ENCODE measurements around the gene UBASH3B.
A peak's percentile ranks its signal among the peaks of the same experiment; 100 is the strongest.

UBASH3B gene

DNA sequence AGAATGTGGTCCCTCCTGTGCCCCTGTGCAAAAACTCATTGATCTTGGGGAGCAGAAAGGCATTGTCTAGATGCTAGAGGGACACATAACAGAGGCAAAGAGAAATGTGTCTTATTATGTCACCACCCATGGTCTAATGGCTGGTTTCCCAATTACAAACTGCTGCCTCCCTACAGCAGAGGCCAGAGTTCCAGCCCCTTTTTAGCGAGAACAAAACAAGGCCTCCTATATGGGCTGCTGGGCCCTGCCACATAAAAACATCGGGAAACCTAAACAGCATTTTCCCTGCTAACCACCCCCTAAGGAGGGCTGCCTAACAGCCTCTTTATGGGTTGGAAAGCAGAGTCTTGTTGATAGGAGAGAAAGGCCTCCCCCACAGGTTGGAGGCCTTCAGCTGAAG, 107.6 kb downstream of the UBASH3B start:
- no peak for FAIRE-seq

DNA sequence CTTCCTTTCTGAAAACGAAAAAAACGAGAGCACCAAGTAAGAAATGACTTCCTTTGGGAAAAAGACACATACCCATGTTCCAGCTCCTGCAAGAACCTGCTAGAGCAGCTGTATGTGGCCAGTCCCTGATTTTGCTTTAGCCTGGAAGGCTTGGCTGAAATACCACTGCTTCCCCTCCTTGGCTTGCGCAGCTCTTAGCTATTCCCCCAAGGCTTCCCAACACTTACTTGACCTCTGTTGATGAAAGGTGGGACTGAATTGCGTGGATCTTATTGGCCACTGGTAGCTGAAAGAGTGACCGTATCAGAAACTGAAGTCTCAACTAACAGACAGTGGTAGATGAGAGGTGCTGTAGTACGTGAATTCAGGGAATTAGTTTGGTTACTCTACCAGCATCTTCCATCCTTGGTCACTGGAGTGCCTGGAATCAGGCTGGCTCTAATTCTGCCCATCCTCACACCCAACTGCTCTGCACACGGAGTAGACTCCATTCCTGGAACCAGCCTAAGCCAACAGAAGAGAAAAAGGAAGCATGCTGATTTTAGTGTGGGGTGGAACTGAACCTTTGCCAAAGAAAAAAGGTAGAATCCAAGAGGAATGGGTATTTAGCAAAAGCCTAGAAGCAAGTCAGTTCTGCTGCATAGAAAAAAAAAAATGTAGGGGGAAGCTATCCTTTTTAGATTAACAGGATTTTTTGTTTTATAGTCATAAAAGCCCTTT, 109.0 kb downstream of the UBASH3B start:
- no peak for FAIRE-seq

DNA sequence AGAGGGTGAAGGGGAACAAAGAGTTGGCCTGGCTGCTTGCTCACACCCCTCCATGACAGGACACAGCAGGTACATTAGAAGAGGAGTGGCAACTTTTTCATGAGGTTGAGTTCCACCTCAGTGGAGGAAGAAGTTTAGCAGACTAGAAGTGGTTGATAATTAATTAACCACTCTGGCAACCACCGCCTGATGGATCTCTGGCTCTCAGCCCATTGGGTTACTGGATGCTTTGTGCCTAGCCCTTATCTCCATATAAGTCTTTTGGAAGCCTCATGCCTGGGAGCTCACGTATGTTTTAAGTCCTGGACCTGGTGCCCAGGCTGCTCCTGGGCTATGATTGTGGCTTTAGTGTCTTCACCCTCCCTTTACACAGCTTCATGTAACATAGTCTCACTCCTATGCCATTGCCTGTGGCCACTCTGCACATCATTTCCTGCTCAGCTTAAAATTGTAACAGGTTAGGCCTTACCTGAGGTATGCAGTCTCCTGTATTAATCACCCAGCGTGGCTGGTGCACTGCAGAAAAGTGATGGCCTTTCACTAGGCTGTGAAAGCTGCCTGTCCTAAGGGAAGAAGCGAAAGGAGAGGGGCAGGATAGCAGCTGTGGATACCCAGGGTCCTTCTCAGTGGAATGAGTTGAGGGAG, 110.1 kb downstream of the UBASH3B start:
- no peak for FAIRE-seq

DNA sequence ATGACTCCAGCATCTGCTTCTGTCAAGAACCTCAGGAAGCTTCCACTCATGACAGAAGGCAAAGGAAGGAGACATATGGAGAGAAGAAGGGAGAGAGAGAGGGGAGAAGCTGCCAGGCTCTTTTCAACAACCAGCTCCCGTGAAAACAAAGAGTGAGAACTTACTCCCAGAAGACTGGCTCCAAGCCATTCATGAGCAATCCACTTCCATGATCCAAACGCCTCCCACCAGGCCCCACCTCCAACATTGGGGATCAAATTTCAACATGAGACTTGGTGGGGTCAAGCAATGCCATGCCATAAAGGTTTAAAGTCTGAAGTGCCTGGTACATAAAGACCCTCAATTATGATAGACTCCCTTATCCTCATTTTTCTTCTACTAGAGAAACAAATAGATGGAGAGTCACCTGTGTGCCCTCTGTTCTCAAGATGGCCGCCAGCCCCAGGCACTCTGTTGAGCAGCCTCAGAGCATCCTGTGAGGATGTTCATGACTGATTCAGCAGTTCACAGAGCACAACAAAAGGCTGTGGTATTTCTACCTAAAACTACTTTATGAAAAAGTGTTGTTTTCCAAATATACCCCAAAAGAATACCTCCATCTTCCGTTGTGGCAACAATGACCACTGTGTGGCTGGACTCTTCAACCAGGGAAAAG, 113.7 kb downstream of the UBASH3B start:
- FAIRE-seq: no peak

DNA sequence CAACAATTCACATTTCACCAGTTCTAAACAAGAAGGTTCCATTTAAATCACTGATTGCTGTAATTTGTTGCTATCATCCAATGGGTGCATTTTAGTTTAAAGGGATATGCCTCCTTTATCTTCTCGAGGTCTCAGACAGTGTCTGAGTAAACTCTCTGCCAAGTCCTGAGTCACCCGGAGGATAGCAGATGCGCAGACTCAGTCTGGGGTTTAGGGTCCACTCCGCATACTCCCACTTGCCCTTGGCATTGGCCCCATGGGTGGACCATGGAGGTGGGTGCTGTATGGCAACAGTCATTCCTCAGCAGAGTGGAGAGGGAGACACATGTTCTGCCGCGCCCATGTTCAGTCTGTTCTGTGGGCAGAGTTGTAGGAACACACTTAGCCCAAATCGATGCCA, 117.4 kb downstream of the UBASH3B start:
- no peak for FAIRE-seq

DNA sequence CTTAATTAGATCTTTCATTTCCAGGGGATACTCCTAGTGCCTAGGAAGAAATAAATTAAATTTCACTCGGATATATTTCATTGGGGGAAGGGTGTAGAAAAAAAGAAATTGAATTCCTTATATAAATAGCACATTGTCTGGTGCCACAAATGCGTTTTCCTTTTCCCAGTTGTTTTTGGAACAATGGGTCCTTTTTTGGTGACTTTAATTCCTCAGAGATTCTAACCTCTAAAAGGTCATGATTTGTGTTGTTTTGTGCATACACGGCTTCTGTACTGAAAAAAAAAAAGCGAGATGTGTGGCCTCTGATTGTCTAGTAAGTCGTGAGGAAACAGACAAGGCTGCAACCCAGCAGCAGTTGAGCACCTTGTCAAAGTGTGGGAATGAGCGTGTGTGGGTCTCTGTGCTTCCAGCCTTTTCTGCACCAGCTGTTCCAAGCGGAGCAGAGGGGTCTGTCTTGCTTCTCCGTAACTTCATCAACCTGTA, 118.3 kb downstream of the UBASH3B start:
- FAIRE-seq: no peak

DNA sequence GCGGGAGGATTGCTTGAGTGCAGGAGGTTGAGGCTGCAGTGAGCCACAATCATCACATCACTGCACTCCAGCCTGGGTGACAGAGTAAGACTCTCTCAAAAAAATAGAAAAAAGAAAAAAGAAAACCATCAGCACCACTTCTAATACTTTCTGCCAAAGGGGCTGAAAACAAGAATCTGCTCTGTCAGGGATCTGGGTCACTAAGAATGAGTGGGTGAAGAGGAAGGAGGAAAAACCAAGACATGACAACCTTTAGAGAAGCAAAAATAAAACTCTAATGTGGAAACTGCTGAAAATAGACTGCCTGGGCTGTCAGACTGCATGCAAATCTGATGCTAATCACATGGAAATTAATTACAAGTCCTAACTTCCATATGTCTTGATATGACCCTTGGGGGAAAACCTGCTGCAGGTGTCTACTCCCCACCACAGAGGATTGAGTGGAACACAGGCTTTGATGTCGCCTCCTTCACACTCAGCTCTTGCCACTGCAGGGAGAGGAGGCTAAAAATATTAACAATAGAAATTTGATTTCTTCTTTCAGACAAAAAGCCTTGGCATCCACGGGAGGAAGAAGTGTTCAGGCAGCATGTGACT, 120.3 kb downstream of the UBASH3B start:
- FAIRE-seq: no peak

DNA sequence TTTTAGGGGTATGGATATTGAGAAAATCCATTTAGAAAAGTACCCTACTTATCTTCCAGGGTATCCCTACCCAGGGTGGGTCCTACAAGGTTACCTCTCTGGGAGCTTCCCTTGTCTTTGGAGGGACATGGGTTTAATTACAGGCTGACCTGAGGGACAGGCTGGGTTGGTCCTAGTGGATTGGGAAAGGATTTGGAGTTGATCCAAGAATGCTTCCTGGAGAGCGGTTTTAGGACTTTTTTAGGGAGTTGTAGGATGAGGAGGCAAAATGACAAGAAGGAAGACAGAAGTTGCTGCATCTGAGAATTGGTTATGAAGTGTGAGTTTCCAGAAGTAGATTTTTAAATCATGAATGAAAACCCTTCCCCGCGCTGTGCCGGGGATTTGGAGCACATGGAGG, 121.0 kb downstream of the UBASH3B start:
- no peak for FAIRE-seq

DNA sequence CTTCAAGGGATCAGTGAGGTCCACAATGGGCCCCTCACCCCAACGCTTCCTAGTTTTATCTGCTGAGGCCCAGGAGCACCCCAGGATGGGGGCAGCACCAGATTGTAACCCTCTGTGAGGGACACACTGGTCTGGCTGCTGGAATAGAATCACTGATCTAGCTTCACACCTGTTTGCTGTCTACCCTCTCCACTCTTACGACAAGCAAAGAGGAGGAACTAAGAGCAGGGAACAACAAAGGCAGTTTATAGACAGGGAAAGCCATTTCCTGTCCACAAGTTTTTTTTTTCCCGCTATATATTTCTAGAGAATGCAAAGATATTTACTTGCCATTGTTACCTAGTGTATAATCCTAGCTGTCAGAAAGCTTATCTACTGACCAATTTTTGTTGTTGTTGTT, 121.8 kb downstream of the UBASH3B start:
- FAIRE-seq: no peak

DNA sequence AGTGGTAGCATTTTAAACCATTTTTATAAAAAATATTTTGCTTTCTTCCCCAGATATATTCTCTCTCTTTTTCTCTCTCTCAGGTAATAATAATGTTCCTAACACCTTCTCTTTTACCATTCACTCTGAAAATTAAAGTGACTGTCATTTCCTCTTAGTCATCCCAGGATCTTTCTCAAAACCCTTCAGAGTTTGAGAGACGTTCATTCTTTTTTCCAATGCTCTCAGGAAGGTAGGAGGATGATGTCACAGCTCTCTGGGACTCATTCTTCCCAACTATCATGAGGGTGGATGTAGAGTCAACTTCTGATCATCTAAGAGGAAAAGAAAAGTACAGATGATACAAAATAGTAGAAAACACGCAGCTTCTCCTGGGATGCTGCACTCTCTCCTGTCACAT, 122.6 kb downstream of the UBASH3B start:
- FAIRE-seq: no peak

DNA sequence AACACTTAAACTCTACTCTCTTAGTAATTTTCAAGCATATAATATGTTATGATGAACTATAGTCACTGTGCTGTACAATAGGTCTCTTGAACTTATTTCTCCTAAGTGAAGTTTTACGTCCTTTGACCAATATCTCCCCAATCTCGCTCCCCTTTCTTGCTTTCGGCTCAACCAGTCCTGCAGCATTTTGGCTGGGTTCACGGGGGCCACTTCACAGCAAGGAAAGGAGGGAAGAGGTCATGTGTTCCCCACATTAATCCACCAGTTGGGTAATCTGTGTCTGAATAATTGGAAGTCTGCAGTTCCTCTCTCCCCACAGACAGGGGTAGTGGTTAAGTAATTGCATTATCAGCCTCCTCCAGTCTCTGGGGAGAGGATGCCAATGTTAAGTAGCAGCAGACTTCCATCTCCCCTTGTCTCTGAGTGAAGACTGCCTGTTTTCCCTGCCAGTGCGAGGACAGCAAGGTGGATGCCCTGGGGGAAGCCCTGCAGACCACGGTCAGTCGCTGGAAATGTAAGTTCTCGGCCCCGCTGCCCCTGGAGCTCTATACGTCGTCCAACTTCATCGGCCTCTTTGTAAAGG, 123.6 kb downstream of the UBASH3B start:
- FAIRE-seq: no peak

DNA sequence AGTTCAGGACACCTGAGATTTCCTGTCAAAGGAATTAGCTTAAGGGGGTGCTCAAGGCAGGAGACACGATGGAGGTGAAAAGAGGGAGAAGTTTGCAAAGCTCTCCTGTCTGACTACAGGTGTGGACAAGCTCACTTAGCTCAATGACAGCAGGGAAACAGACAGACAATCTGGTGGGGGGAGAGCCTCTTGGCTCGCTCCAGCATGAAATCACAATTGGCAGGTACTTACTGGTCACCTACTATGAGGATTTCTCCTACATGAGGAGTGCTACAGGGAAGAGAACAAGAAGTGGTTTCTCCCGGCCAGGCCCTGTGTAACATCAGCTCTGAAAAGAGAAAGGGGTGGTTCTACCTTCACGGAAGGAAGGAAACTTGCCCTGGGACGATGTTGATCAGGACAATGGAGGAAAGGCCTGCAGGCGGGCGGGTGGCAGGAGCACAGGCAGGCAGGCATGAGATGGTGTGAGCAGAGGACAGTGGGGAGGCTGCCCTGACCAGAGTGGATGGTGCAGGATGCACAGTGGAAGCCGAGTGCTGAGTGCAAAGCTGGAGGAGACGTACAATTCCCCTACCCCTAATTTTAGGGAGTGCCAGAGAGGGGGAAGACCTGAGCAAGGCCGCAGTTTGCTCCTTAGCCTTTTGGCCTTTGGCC, 124.9 kb downstream of the UBASH3B start:
- FAIRE-seq: no peak

DNA sequence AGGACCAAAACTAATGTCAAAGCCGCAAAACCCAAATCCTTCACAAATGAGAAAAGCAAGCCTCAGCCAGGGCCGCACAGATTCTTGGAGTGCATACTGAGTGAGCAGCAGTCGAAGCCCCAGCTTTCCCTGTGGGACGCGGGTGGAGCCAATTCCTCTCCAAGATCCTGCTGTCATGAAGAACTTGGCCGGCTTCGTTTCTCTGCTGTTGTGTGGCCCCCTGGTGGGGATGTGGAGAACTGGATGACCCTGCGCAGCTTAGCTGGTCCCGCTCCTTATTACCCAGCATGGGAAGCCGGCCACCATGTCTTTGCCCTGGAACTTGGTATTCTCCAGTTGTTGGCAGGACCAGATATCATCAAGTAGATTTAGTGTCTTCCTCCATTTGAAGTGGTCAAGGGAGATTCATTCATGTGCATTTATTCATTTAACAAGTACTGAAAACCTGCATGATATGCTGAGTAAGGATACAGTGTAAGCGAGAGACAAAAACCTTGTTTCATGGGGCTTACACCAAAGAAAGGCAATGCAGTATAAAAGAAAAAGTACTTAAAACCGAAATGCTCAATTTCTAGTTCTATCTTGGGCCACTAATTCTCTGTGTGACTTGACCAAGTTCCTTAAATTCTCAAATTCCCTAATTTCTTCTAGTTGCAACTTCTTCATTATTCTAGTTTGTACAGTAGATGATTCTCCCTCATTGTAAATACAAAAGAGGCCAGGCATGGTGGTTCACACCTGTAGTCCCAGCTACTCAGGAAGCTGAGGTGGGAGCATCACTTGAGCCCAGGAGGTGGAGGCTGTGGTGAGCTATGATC, 126.1 kb downstream of the UBASH3B start:
- FAIRE-seq: peak; percentile 75

DNA sequence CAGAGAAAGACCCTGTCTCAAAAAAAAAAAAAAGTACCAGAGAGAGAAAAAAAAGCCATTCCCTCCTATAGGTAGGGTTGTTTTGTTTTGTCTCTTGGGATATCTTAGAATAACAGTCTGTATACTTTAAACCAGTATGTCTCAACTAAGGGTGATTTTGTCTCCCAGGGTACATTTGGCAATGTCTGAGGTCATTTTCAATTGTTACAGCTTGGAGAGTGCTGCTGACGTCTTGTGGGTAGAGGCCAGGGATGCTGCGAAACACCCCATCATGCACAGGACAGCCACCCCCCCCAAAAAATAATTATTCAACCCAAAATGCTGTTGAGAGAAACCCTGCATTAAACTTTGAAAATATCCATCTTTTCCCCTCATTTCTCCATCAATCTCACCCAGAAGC, 126.7 kb downstream of the UBASH3B start:
- FAIRE-seq: no peak

DNA sequence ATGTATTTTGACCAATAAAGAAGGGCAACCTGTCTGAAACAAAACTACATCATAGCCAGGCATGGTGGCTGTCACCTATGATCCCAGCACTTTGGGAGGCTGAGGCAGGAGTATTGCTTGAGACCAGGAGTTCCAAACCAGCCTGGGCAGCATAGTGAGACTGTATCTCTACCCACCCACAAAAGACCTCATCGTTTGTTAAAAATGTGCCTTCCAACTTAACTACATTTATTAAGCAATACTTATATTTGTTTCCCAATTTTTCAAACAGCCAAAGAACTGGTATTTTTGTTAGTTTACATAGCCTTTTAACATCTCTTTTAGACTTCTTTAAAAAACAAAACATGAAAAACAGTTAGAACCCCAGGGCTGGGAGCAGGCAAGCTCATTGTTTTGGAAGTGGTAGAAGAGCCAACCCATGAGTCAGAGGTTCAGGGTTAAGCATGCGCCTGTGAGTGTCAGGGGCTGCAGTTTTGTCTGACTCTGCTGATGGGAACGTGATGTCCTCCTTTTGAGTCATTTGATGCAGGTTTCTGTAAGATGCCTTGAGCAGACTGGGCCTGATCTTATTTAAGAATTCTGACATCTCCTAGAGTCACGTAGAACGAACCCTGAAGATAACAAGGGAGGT, 128.9 kb downstream of the UBASH3B start:
- peak; percentile 36 for FAIRE-seq

DNA sequence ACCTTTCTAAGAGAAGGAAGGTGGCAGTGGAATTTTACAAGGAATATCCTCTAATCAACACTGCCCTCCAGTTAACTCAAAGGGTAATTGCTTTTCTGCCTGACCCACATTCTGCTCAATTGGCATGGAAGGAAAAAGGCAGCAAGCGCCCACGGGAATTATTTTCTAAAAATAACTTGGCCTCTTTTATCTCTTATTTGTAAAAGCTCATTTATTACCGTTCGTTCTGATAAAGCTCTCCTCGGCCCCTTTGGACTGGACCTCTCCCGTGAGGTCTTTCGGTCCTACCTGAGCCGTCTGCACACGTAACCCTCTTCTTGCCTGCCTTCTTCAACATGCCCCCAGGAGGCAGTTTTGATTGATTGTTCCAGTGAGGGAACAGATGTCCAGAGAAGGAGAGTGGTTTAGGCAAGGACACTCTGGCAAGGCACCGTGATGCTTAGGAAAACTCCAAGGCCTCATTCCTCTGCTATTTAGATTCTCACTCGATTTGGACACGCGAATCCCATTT, 129.6 kb downstream of the UBASH3B start:
- no peak for FAIRE-seq

DNA sequence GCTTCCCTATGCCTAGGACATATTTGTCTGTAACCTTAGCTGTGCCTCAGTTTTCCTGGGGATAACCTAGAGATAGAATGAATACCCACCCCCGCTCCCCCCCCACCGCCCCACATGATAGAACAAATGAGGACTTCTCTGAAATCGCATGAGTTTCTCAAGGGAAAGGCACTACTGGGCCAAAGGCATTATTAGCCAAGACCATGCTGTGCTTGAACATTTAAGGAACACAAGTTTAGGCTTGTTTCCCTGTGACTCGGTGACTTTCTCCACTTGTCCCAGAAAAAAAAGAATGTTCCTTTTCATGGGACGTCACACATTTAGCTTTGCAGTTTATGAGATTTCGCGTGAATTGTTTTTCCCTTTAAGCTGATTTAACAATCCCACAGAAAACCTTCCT, 131.4 kb downstream of the UBASH3B start:
- FAIRE-seq: no peak

DNA sequence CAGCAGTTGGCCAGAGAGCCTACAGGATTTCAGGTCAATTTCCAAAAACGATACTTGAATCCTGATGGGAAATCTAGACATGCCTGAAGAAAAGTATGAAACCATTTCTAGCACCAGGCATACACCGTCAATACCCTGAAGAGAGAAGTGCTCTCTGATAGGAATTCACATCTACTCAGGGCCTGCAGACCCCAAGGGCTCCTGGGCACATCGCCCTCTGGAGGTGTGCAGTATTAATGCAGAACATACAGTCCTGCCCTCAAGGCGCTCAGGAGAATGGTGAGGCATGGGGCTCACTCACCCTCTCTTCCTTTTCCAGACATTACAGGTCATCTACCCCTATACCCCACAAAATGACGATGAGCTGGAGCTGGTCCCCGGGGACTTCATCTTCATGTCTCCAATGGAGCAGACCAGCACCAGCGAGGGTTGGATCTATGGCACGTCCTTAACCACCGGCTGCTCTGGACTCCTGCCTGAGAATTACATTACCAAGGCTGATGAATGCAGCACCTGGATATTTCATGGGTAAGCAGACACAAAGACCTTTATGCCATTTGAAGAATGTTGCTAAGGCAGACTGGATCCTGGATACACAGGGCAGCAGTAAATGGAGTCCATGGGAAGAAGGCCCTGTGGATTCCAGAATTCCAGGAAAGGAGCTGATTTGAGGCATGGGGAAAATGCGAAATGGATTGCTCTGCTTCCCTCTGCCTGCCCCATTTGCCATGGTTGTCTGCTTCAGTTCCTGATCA, 133.4 kb downstream of the UBASH3B start:
- FAIRE-seq: no peak

DNA sequence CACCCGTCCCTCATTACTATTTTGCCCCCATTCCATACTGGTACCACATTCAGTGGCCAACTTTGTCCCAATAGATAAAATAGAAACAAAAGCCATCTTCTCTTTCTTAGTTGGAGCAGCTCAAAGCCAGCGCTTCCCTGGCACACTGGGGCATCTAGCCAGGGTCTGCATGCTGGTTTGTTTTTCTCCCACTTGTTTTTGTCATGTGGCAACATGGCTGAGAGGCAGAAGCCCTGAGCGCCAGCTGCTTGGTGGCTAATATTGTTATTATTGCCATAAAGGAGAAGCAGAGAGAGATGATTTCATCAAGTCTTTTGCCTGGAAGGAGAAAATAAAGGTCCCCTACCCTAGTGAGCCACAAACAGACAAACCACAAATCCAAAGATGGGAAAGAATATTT, 134.4 kb downstream of the UBASH3B start:
- no peak for FAIRE-seq

DNA sequence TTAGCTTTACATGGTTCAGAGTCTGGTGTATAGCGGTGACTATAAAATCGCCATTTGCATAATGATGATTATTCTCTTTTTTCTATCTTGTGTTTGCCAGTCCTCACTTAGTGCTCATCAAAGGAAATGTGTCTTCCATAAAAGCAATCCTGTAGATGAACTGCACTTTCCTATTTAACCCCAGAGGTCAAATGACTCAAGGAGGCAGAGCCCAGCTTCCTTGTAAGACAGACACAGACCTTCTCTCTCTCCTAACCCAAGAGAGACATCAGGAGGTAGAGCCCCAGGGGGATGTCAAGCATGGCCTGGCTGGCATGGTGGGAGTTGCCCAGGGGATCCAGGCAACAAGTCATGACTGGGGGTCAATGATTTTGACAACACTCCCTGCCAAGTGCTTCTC, 135.9 kb downstream of the UBASH3B start:
- FAIRE-seq: no peak

Measured in islet of Langerhans (tissue), 1 donor.